GM19397 (cell line): Measurements from ENCODE around the gene TOP2B.
A peak's percentile ranks its signal among the peaks of the same experiment; 100 is the strongest.

Experiments used
- ATAC-seq: cut with Tn5 transposase; IDR thresholded peaks from one replicate; pipeline ENCODE4 v1.9.1; 2021; ENCODE audit warnings: mild to moderate bottlenecking, moderate library complexity; ENCODE audit not compliant: unreplicated experiment

The TOP2B gene

GRCh38 chr3:25677121-25677520 lies 12.4 kb upstream of the TOP2B start:
- ATAC-seq, result no peak

GRCh38 chr3:25674670-25675069 lies 10.0 kb upstream of the TOP2B start:
- no peak for ATAC-seq

GRCh38 chr3:25673738-25674298 lies 9.1 kb upstream of the TOP2B start:
- ATAC-seq, result no peak

- ATAC-seq, result peak; percentile 29
Measured at GRCh38 chr3:25665315-25666280, 891 bp upstream of the TOP2B start.

GRCh38 chr3:25663869-25664811 lies 567 bp downstream of the TOP2B start:
- ATAC-seq, result peak; percentile 35

- ATAC-seq, result peak; percentile 7
Measured at GRCh38 chr3:25663347-25663868, 1.3 kb downstream of the TOP2B start.

GRCh38 chr3:25662736-25663320 lies 1.9 kb downstream of the TOP2B start:
- no peak for ATAC-seq

GRCh38 chr3:25661694-25662437 lies 2.8 kb downstream of the TOP2B start:
- ATAC-seq, result no peak

- ATAC-seq, result no peak
Measured at GRCh38 chr3:25658836-25659235, 5.9 kb downstream of the TOP2B start.

GRCh38 chr3:25657293-25657692 lies 7.4 kb downstream of the TOP2B start:
- ATAC-seq, result no peak

GRCh38 chr3:25655659-25656058 lies 9.0 kb downstream of the TOP2B start:
- ATAC-seq, result no peak

- ATAC-seq, result no peak
Measured at GRCh38 chr3:25654576-25654975, 10.1 kb downstream of the TOP2B start.

GRCh38 chr3:25653322-25653721 lies 11.4 kb downstream of the TOP2B start:
- ATAC-seq, result no peak

- no peak for ATAC-seq
Measured at GRCh38 chr3:25652921-25653320, 11.8 kb downstream of the TOP2B start.

GRCh38 chr3:25648925-25649830 lies 15.5 kb downstream of the TOP2B start:
- ATAC-seq, result no peak

- ATAC-seq, result peak; percentile 91
Measured at GRCh38 chr3:25648107-25648535, 16.6 kb downstream of the TOP2B start.

GRCh38 chr3:25635038-25635437 lies 29.7 kb downstream of the TOP2B start:
- ATAC-seq, result no peak

GRCh38 chr3:25633919-25634318 lies 30.8 kb downstream of the TOP2B start:
- no peak for ATAC-seq

- no peak for ATAC-seq
Measured at GRCh38 chr3:25631989-25632388, 32.7 kb downstream of the TOP2B start.
